RWPE2 (cell line): Measurements from ENCODE around the gene IL17RB.

ENCODE experiments used
- ATAC-seq: fragments of 200-7000 bp; cut with Tn5 transposase; 3 replicates; pipeline ENCODE4 v1.9.1; 2021; ENCODE audit warnings: low read depth
- DNase-seq: peaks from one replicate; pipeline ENCODE4 v3.0.0-alpha.2; 2020; ENCODE audit warnings: low spot score
- H3K27ac ChIP-seq: fragments of 450-650 bp; 2 replicates; pipeline ENCODE4 v1.5.1; 2017; ENCODE audit warnings: mild to moderate bottlenecking; ENCODE audit not compliant: poor library complexity, severe bottlenecking
- H3K27me3 ChIP-seq: fragments of 250-450 bp; sonication (Bioruptor Pico); 2 replicates; pipeline ENCODE4 v1.5.1; 2021; ENCODE audit warnings: mild to moderate bottlenecking, moderate library complexity; ENCODE audit not compliant: insufficient read depth, poor library complexity, severe bottlenecking
- H3K36me3 ChIP-seq: fragments of 250-450 bp; sonication (Bioruptor Pico); 2 replicates; pipeline ENCODE4 v1.5.1; 2020; ENCODE audit warnings: low read depth, mild to moderate bottlenecking, moderate library complexity
- H3K4me1 ChIP-seq: fragments of 250-450 bp; sonication (Bioruptor Pico); 2 replicates; pipeline ENCODE4 v1.5.1; 2021; ENCODE audit warnings: mild to moderate bottlenecking, moderate library complexity; ENCODE audit not compliant: insufficient read depth, poor library complexity, severe bottlenecking
- H3K4me3 ChIP-seq: fragments of 250-450 bp; sonication (Bioruptor Pico); 2 replicates; pipeline ENCODE4 v1.5.1; 2021; ENCODE audit warnings: mild to moderate bottlenecking, moderate library complexity; ENCODE audit not compliant: severe bottlenecking
- H3K9me3 ChIP-seq: fragments of 250-450 bp; sonication (Bioruptor Pico); 2 replicates; pipeline ENCODE4 v1.5.1; 2021; ENCODE audit warnings: mild to moderate bottlenecking, moderate library complexity; ENCODE audit not compliant: severe bottlenecking
- TF ChIP-seq, protein P1 (sequence below): fragments of 450-650 bp; IDR thresholded peaks from one replicate; pipeline ENCODE4 v1.5.1; 2017; ENCODE audit warnings: mild to moderate bottlenecking, moderate library complexity; ENCODE audit not compliant: poor library complexity, severe bottlenecking

The IL17RB gene

DNA sequence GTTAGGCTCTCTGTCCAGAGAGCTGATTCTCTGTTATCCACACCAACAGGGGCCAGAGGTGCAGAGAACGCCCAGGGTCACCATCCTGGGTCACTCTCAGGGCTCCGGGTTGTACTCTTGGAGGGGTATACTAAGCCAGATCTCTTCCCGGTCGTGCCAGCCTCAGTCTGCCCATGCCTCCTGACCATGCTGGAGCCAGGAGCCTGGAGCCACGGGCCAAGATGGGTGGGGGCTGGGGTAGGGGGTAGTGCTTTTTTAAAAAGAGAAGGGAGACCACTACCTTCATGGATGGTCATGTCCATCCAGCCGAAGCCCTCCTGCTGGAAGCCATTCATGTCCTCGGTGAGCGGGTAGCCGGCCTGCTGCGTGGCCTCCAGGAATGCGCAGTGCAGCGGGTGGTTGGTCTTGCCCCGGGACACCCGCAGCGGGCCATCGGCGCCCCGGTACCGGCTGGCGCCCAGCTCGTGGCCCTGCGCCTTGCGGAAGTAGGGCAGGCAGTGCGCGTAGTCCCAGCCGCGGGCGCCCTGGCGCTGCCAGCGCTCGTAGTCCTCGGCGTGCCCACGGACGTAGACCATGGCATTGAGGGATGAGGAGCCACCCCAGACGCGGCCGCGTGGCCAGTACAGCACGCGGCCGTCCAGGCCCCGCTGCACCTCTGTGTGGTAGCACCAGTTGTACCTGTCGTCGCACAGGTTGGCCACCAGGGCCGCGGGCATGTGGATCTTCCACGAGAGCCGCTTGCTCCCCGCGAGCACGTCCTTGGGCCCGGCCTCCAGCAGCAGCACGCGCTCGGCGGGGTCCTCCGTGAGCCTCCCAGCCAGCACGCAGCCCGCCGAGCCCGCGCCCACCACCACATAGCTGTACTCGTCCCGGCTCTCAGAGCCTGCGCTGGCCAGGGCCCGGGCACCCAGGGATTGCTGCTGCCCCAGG is 23.1 kb upstream of the IL17RB start:
- H3K27me3 ChIP-seq = no peaks in the 10 kb centered on the region
- ATAC-seq (no peak), DNase-seq (no peak)
- H3K36me3 ChIP-seq = no peaks in the 10 kb centered on the region; the same call in 1 of the 2 replicates
- no peaks in the 10 kb centered on the region for H3K4me1 ChIP-seq
- TF ChIP-seq, protein P1, sequence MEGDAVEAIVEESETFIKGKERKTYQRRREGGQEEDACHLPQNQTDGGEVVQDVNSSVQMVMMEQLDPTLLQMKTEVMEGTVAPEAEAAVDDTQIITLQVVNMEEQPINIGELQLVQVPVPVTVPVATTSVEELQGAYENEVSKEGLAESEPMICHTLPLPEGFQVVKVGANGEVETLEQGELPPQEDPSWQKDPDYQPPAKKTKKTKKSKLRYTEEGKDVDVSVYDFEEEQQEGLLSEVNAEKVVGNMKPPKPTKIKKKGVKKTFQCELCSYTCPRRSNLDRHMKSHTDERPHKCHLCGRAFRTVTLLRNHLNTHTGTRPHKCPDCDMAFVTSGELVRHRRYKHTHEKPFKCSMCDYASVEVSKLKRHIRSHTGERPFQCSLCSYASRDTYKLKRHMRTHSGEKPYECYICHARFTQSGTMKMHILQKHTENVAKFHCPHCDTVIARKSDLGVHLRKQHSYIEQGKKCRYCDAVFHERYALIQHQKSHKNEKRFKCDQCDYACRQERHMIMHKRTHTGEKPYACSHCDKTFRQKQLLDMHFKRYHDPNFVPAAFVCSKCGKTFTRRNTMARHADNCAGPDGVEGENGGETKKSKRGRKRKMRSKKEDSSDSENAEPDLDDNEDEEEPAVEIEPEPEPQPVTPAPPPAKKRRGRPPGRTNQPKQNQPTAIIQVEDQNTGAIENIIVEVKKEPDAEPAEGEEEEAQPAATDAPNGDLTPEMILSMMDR = no peak
- H3K4me3 ChIP-seq = no peak overlapping the region
- no peak overlapping the region for H3K27ac ChIP-seq
- H3K9me3 ChIP-seq = no peaks in the 10 kb centered on the region

DNA sequence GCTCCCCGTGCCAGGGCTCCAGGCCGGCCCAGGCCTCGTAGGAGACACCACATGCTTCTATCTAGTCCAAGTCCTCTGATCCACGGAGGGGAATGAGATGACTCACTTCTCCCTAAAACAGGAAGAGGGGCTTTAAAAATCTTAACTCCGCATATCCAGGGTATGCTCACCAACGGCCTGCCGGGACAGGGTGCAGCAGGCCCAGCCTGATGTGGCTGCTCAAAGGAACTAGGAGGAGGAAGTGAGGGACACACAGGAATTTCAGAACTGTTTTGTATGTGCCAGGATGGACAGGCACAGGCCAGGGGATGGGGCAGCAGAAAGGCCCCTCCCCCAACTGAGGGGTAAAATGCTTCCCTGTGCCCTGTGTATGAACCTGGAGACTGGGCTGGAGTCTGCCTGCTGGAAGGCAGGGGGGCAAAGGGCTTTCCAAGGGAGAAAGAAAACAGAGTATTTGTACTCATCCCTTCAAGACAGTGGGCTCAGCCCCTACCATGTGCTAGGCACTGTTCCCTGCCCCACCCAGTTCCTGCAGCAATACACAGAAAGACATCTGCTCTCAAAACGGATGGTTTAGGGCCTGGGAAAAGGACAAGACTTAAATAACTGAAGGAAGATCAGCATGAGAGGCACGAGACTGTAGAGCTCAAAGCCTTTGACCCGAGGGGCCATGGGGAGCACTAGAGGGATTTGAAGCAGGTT is 22.3 kb upstream of the IL17RB start:
- H3K9me3 ChIP-seq = no peaks in the 10 kb centered on the region
- DNase-seq (no peak), ATAC-seq (no peak)
- H3K36me3 ChIP-seq = no peaks in the 10 kb centered on the region; the same call in 1 of the 2 replicates
- no peaks in the 10 kb centered on the region for H3K4me1 ChIP-seq
- H3K27me3 ChIP-seq = no peaks in the 10 kb centered on the region
- TF ChIP-seq, protein P1 = no peak
- no peak overlapping the region for H3K27ac ChIP-seq
- H3K4me3 ChIP-seq = no peak overlapping the region

DNA sequence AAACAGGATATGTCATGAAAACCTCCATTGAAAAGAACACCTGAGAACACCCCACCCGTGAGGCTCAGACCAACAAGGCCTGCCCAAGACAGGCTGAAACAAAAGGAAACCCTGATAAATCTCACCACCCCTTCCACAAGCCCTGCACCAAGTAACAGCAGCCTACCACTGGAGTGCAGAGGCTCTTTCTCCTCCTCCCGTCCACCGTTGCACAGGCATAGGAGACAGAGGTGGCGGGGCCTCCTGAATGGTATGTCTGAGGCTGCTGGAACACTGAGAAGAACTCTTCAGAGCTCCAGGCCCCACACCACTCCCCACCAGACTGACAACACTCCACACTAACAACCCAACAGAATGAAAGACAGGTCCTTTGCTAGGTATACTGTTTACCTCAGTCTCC is 21.6 kb upstream of the IL17RB start:
- Histone ChIP-seq H3K36me3 (no peaks in the 10 kb centered on the region; the same call in 1 of the 2 replicates), H3K4me1 (no peaks in the 10 kb centered on the region), H3K9me3 (no peaks in the 10 kb centered on the region), H3K27ac (no peak overlapping the region), H3K27me3 (no peaks in the 10 kb centered on the region), H3K4me3 (no peak overlapping the region)
- DNase-seq (no peak), ATAC-seq (no peak)
- TF ChIP-seq, protein P1 = no peak

DNA sequence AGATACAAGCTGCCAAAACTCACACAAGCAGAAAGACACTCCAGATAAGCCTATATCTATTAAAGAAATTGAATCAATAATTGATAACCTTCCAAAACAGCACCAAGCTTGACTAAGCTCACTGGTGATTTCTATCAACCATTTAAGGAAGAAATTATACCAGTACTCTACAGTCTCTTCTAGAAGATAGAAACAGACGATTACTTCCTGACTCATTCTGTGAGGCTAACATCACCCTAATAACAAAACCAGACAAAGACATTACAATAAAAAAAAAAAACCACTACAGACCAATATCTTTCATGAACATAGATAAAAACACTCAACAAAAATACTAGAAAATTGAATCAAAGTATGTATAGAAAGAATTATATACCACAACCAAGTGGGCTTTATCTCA is 20.3 kb upstream of the IL17RB start:
- ATAC-seq (no peak), DNase-seq (no peak)
- Histone ChIP-seq H3K36me3 (no peaks in the 10 kb centered on the region), H3K9me3 (no peaks in the 10 kb centered on the region), H3K4me1 (no peaks in the 10 kb centered on the region), H3K27ac (no peak overlapping the region), H3K4me3 (no peak overlapping the region), H3K27me3 (no peaks in the 10 kb centered on the region)
- TF ChIP-seq, protein P1 = no peak
